Endodermal cell (in vitro differentiated cells): ENCODE data around the gene SERPINB7. TPM values are rescaled to one million over a fixed set of nuclear protein-coding genes. Genes with fewer than 3 reads are reported as not detected.

ENCODE experiments used
- DNase-seq: peaks from one replicate; pipeline ENCODE4 v3.0.0-alpha.2; 2017
- H3K27ac ChIP-seq: 2 replicates; pipeline ENCODE4 v1.5.1; 2013; ENCODE audit warnings: mild to moderate bottlenecking, low read depth, low read length, moderate library complexity
- H3K27me3 ChIP-seq: 2 replicates; pipeline ENCODE4 v1.6.1; 2013; ENCODE audit warnings: mild to moderate bottlenecking, low read length, moderate library complexity; ENCODE audit not compliant: insufficient read depth, control insufficient read depth, poor library complexity, severe bottlenecking
- H3K36me3 ChIP-seq: 2 replicates; pipeline ENCODE4 v1.7.0; 2013; ENCODE audit warnings: mild to moderate bottlenecking, low read length, moderate library complexity; ENCODE audit not compliant: control insufficient read depth, insufficient read depth
- H3K4me1 ChIP-seq: one replicate; pipeline ENCODE4 v1.7.0; 2013; ENCODE audit warnings: low read length; ENCODE audit not compliant: control insufficient read depth, insufficient read depth
- H3K4me3 ChIP-seq: 2 replicates; pipeline ENCODE4 v1.5.1; 2013; ENCODE audit warnings: mild to moderate bottlenecking, low read length, moderate library complexity
- H3K9ac ChIP-seq: 2 replicates; pipeline ENCODE4 v1.6.1; 2013; ENCODE audit warnings: mild to moderate bottlenecking, low read length, moderate library complexity; ENCODE audit not compliant: poor library complexity, severe bottlenecking; ENCODE audit errors: extremely low read depth
- H3K9me3 ChIP-seq: 2 replicates; pipeline ENCODE4 v1.6.1; 2013; ENCODE audit warnings: mild to moderate bottlenecking, low read length, moderate library complexity; ENCODE audit not compliant: control insufficient read depth
- H3K27ac Mint-ChIP-seq: 2 replicates; pipeline ENCODE4 v1.8.0; 2020; ENCODE audit warnings: mixed read lengths
- H3K27me3 Mint-ChIP-seq: 2 replicates; pipeline ENCODE4 v1.8.0; 2021; ENCODE audit warnings: mild to moderate bottlenecking, mixed read lengths; ENCODE audit not compliant: insufficient read depth
- H3K36me3 Mint-ChIP-seq: 2 replicates; pipeline ENCODE4 v1.8.0; 2020; ENCODE audit warnings: low read depth, mixed read lengths
- H3K4me1 Mint-ChIP-seq: 2 replicates; pipeline ENCODE4 v1.8.0; 2020; ENCODE audit warnings: mixed read lengths
- H3K4me3 Mint-ChIP-seq: 2 replicates; pipeline ENCODE4 v1.8.0; 2020; ENCODE audit warnings: mild to moderate bottlenecking, moderate library complexity, mixed read lengths
- H3K9me3 Mint-ChIP-seq: 2 replicates; pipeline ENCODE4 v1.8.0; 2020; ENCODE audit warnings: mild to moderate bottlenecking, mixed read lengths
- CTCF ChIP-seq: fragments of 200-600 bp; sonication (generic); conservative IDR thresholded peaks from 2 replicates; pipeline ENCODE4 v1.5.0; 2021; ENCODE audit warnings: antibody characterized with exemption, mild to moderate bottlenecking
- WGBS, 2 experiments: methylation state at CpG; one replicate each; pipeline versions ENCODE4 v1.1.5 to v1.1.7; 2013; ENCODE audit warnings: missing lambda C conversion rate in 2 of 2, mixed read lengths in 1 of 2; ENCODE audit not compliant: insufficient coverage in 1 of 2, insufficient read length in 1 of 2; 5-methylcytosine and 5-hydroxymethylcytosine counted together
- total RNA-seq, 2 donors: library from RNA; stranded (reverse); fragmentation: NEBNext Ultra II Directional in 1 of 2; extraction: Animal tissue kit (Norgen Biotek cat#: 25700) in 1 of 2; gene quantifications; 2 replicates in 1 of 2; 3 replicates in 1 of 2; pipeline ENCODE4 v1.2.1, GENCODE V29; 2021

SERPINB7 gene
- total RNA-seq, 2 donors from 2014 or later = not detected

DNA sequence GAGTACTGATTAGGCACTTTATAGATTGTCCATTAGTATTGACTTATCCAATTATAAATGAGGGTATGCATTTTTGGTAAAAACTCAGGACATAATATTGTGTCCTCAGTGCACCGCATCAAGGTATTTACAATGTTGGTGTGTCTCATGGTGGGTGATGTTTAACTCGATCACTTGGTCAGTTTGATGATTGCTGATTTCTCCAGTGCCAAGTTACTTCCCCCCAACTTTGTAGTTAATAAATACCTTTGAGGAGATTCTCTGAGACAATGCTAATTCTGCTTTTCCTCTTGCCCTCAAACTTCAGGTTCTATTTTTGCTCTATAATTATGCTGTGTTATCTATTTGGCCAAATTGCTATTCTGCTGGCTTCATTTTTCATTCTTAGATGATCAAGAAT, 28.2 kb upstream of the SERPINB7 start:
- Mint-ChIP-seq H3K4me3 (no peak overlapping the region), H3K27ac (no peak overlapping the region), H3K4me1 (no peaks in the 10 kb centered on the region), H3K36me3 (no peaks in the 10 kb centered on the region), H3K27me3 (no peaks in the 10 kb centered on the region), H3K9me3 (peaks cover 2% of the 10 kb centered on the region)
- no peak for DNase-seq
- H3K27ac ChIP-seq = no peak overlapping the region
- H3K27me3 ChIP-seq = no peaks in the 10 kb centered on the region
- TF ChIP-seq CTCF = no peak
- no peak overlapping the region for H3K9ac ChIP-seq
- no peaks in the 10 kb centered on the region for H3K36me3 ChIP-seq
- H3K4me3 ChIP-seq = no peak overlapping the region
- H3K4me1 ChIP-seq = no peaks in the 10 kb centered on the region
- no peaks in the 10 kb centered on the region for H3K9me3 ChIP-seq
- 89% methylated on average over 2 of the region's 2 CpGs; no CpG with 5 or more reads in 1 of the 2 experiments for WGBS, 2 experiments

DNA sequence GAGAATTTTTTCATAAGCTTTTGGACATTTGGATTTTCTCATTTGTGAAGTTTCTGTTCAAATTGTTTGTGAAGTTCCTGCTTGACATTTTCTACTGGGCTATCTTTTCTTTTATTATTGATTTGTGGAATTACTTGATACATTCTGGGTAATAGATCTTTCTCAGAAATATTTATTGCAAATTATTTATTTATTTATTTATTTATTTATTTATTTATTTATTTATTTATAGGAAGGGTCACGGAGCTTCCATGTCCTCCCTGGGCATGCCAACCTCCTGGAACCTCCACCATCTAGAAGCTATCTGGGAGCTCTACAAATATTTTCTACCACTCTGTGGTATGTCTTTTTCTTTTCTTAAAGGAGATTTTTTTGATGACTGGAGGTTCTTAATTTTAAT, 25.7 kb upstream of the SERPINB7 start:
- Histone ChIP-seq H3K4me1 (no peaks in the 10 kb centered on the region), H3K36me3 (no peaks in the 10 kb centered on the region), H3K27ac (no peak overlapping the region), H3K4me3 (no peak overlapping the region), H3K9me3 (no peaks in the 10 kb centered on the region), H3K27me3 (no peaks in the 10 kb centered on the region), H3K9ac (no peak overlapping the region)
- no peak for TF ChIP-seq CTCF
- no peak overlapping the region for H3K27ac Mint-ChIP-seq
- H3K4me1 Mint-ChIP-seq = no peaks in the 10 kb centered on the region
- H3K4me3 Mint-ChIP-seq = no peak overlapping the region
- H3K9me3 Mint-ChIP-seq = peaks cover 3% of the 10 kb centered on the region
- no peak for DNase-seq
- no CpG with 5 or more reads among the region's 1 CpG for WGBS, 2 experiments
- no peaks in the 10 kb centered on the region for H3K27me3 Mint-ChIP-seq
- no peaks in the 10 kb centered on the region for H3K36me3 Mint-ChIP-seq

GRCh38 chr18:63752636-63753035, 22.6 kb upstream of the SERPINB7 start:
- Histone ChIP-seq H3K4me1 (no peaks in the 10 kb centered on the region), H3K27ac (no peak overlapping the region), H3K9ac (no peak overlapping the region), H3K27me3 (no peaks in the 10 kb centered on the region), H3K36me3 (no peaks in the 10 kb centered on the region), H3K9me3 (no peaks in the 10 kb centered on the region), H3K4me3 (no peak overlapping the region)
- Mint-ChIP-seq H3K27ac (no peak overlapping the region), H3K9me3 (peaks cover 4% of the 10 kb centered on the region), H3K4me1 (no peaks in the 10 kb centered on the region), H3K27me3 (no peaks in the 10 kb centered on the region), H3K4me3 (no peak overlapping the region), H3K36me3 (no peaks in the 10 kb centered on the region)
- DNase-seq = no peak
- TF ChIP-seq CTCF = no peak
- WGBS, 2 experiments = 80 to 92% methylated on average over 1 to 2 of the region's 2 CpGs
